SHP77 treated with DMSO at 0.1 percent for 48 hours (cell line): ENCODE measurements around the gene TMEM132C.

Source experiments
- DNase-seq: peaks from one replicate; lab custom pipeline; 2025; lab: John Stamatoyannopoulos, UW

Gene TMEM132C

DNA sequence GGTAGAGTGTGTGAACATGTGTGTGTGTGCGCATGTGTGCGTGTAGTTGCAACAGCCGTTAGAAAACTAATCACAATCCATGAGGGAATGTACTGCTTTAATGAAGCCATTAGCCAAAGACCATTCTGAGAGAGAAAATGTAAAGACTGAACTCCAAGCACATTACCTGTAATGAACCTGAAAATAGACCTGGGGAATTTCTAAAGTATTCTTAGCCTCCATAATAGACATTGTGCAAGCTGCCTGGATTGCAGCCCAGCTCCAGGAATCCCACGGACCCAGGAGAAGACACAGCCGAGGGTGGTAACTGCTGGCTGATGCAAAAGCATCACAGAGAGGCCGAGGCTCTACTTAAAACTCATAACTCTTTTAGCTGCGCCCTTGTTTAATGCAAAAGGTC is 400.2 kb downstream of the TMEM132C start:
- no peak for DNase-seq

DNA sequence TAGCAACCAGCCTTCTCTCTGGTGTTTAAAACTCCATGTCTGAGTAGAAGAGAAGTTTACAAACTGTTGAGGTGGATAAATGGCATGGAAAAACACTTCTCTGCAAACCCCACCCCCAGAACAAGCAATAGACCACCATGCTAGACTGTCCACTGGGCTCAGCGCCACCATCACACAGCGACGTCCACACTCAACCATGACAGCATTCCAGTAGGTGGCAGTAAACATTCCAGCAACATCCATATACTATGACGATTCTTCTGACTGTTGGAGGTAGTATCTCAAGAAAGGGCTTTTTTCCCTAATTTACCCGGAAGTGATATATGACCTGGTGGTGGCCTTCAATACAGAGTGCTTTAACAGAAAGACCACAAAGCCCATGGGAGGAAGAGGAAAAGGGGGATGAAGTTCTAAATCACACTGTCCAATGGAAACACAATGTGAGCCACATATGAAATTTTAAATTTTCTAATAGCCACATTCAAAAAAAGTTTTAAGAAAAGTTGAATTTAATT is 404.6 kb downstream of the TMEM132C start:
- DNase-seq = no peak

DNA sequence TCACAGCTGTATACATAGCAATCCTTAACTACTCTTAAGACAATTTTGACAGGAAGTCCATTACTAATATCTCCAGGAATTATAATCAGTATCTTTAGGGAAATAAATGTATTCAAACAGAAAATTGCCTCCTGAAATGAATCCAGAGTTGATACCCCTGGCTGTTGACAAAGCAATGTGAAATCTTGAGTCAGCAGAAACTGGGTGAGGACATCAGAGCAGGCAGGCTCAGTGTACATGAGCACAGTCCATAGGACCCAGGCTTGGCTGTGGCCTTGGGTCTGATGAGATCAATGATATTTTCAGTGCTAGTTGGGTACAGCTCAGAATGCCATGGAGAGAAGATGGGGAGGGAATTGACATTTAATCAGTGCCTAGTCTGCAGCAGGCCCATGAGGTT is 405.5 kb downstream of the TMEM132C start:
- no peak for DNase-seq

DNA sequence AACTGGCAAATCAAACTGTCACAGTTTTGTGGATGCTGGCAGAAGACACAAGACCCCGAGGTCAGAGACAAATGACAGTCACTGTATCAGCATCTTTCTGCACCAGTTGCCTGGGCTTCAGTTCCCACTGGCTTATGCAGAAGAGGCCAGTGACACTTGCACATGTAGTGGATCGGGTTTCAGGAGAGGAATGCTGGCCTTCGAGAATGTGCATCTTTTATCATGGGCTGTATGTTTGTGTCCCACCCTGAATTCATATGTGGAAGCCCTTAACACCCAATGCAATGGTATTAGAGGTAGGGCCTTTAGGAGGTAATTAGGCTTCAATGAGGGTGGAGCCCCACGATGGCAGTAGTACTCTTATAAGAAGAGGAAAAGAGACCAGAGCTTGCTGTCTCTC is 405.9 kb downstream of the TMEM132C start:
- no peak for DNase-seq

DNA sequence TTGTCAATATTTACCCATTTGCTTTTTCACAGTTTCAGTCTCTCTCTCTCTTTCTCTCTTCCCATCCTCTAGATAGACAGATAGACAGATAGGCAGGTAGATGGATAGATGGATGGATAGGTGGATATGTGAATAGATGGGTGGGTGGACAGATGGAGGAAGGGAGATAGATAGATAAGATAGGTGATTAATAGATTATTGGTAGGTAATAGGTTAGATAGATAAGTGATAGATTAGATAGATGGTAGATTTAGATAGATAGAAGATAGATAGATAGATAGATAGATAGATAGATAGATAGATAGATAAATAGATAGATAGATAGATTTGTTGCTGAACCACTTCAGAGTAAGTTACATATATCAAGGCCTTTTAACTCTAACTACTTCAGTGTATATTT is 408.6 kb downstream of the TMEM132C start:
- no peak for DNase-seq

DNA sequence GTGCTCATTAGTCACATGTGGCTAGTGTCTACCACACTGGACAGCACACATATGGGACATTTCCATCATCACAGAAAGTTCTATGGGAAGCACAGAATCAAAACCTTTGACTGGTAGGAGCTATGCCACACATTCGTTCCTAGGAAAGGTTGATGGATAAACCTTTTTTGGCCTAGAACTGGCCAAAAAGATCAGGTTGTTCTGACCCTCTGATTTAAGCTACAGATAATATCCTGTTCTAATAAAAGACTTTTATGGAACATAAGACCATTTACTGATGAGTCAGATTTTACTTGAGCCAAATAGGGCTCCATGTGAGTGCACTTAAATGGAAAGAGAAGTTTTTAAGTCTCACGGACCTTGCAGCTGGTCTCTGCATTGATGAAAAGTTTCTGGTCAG is 413.6 kb downstream of the TMEM132C start:
- DNase-seq = no peak

DNA sequence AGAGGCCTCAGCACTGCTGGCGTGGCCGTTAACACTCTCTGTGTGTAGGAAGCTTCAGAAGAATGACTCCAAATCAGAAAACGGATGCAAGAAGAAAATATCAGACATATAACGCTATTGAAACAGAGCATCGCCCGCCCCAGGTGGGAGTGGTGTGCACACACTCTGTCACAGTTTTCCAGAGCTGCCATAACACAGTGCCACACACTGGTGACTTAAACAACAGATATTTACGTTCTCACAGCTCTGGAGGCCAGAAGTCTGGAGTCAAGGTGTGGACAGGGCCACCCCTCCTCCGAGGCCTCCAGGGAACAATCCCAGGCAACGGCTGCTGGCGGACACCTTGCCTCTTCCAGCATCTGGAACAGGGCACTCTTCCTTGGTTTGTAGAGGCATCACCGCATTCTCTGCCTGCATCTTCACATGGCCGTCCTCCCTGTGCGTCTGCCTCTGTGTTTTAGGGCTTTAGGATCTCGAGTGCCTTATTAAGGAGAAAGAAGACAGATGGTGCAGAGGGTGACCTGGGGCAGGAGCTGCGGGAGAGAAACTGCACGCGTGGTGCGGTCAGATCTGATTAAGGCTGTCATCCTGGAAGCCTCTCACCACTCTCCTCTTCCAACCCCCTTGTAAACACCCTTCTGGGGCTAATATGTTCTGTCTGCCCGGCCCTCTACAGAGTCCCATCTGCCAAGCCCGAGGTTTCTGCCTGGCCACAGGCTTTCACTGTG is 415.7 kb downstream of the TMEM132C start:
- DNase-seq = no peak

DNA sequence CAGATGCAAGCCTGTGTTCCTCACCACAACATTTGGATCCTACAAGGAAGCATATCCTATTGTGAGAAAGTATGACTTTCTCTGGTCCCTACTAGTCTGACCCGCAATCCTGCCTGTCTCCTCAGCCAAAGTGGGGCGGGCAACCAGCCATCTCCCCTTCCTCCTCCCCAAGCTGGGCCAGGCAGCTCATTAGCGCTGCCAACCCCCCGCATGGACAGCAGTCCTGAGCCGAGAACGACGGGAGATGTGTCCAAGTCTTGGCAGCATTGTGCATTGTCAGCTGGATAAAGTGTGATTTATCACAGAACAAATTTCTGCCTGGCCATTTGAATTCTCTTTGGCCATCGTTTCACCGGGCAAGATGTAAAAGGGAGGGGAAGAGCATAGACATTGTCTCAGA is 417.4 kb downstream of the TMEM132C start:
- DNase-seq = no peak

DNA sequence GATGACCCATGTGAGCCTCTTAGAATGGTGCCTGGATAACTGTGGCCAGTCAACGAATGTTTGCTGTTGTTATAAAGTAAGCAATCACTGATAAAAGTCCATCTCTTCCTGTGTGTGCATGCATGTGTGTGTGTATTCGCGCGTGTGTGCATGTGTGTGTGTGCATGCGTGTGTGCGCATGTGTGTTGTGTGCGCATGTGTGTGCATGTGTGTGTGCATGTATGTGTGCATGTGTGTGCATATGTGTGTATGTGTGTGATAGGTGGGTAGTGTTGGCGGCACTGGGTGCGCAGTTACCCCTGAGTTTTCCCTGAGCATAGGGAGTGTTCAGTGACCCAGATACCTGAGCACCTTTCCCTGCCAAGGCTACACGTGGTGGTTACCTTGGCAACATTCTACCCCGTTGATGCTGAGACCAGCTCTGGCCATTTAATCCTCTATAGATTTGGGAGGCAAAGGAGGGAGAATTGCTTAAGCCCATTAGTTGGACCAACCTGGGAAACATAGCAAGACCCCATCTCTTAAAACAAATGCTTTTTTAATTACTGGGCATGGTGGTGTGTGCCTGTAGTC is 419.0 kb downstream of the TMEM132C start:
- no peak for DNase-seq

DNA sequence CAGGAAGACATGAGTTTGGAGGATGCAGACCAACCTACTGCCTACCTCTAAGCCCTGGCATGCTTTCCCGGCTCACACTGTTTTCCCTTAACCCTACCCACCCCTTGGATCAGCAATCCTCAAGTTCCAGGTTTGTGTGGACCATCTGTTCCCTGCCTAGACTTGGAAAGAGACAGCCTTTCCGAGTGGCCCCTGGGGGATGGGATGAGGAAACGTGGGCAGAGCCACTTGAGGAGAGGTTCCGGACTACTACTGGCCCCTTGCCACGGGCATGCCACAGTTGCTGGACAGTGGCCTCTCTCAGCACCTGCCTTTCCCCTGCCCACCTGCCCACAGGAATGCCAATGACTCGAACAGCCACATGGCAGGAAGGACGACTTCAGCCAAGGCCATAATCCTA is 420.9 kb downstream of the TMEM132C start:
- no peak for DNase-seq

DNA sequence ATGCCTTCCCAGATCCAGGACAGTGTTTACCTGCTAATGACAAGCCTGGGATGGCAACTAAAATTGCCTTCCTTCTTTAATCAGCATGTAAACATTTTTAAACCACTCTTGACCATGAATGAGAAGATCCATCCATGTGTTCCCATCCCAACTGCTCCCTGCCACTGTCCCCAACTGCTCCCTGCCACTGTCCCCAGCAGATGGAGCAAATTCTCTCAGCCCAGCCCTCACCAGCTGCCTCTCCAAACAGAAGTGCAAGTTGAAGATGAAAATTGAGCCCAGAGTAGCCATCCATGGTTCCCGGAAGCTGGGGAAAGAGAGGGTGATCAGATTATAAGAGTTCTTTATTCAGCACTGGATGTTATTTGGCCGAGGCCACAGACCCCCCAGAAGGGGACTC is 423.7 kb downstream of the TMEM132C start:
- no peak for DNase-seq

DNA sequence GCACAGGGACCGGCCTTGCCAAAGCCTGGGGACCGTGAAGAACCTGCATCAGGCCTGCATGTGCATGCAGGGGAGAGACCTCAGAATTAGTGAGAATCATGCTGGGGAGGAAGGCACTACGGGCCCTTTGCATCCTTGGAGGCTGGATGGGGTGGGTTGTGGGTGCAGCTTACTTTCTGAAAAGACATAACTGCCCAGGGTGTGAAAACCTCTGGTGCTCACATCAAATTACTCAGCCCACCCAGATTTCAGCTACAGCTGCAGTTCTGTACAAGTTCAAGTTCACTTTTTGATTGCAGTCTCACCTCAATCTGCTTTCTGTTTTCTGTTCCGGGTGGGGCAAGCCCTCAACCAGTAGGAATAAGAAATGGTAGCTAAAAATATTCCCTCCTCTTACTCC is 426.1 kb downstream of the TMEM132C start:
- no peak for DNase-seq

DNA sequence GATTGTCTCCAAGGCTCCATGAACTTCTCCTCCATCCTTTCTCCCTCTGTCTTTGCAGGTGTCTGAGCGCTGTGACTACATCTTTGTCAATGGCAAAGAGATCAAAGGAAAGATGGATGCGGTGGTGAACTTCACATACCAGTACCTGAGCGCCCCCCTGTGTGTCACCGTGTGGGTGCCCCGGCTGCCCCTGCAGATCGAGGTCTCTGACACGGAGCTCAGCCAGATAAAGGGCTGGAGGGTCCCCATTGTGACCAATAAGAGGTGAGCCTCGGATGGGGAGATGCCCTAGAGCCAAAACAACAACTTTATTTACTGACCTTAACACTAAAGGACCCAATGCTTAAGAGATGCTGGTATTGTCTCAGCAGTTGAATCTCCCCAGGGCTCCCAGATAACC is 426.8 kb downstream of the TMEM132C start:
- no peak for DNase-seq

DNA sequence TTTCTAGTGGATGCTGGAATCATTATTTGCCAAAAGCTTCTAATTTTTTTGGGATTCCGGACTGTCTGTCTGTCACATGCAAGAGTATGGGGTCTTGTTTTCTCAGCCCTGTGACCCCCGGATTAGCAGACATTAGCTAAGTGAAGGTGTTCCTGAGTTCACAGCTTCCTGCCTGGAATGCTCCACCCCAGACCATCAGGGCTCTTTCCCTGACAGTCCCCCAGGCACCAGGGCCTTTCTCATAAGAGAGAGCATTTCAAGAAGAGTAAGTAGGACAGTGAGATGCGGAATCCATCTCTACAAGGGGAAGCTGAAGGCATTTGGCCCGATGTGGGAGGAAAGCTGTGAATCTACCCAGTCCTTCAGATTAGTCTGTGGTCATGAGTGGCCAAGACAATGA is 427.5 kb downstream of the TMEM132C start:
- no peak for DNase-seq

DNA sequence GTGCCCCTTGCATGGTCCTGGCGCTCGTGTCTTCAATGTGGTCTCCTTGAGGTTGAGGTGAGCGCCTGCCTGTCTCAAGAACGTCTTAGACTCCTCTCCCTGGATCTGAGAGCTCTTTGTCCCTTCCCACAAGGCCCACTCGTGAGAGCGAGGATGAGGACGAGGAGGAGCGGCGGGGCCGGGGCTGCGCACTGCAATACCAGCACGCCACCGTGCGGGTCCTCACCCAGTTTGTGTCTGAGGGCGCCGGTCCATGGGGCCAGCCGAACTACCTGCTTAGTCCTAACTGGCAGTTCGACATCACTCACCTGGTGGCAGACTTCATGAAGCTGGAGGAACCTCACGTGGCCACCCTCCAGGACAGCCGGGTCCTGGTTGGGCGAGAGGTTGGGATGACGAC is 428.7 kb downstream of the TMEM132C start:
- no peak for DNase-seq

DNA sequence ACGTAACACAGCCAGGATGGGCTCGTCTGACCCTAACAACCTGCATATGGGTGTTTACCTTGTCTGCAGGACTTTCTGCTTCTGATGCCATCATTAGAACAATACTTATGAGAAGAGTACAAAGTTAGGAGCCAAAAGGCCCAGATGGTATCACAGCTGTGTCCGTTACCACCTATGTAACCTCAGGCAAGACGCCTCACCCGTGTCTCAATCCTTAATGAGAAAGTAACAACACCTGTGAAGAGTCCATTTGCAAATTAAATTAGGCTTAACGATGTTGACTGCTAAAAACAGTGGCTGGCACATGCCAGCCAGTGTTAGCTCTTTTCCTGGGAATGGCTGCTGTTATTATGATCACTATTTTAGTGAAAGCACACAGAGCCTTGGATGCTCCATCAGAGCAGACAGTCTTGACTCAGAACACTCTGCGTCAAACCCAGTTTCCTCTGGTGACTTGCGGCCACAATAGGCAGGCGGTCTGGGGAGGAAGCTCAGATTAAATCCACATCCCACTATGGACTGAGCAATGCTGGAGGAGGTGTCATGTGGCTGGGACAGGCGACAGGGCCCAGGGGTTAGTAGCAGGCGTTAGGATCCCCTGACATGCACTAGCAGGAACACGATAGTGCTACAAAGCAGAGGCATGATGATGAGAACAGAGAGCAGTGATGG is 431.5 kb downstream of the TMEM132C start:
- DNase-seq = no peak

DNA sequence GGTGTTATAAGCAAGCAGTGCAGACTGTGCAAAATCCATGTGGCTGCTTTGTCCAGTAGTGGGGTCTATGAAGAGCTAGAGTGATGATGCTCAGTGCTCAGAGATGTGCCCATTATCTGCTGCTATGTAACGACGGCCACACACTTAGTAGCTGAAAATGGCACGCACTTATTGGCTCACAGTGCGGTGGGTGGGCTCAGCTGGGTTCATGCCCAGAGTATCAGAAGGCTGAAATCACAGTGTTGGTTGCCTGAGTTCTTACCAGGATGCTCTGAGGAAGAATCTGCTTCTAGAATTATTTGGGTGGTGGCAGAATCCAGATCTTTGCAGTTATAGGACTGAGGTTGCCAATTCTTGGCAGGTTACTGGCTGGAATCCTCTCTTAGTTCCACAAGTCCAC is 432.1 kb downstream of the TMEM132C start:
- no peak for DNase-seq

DNA sequence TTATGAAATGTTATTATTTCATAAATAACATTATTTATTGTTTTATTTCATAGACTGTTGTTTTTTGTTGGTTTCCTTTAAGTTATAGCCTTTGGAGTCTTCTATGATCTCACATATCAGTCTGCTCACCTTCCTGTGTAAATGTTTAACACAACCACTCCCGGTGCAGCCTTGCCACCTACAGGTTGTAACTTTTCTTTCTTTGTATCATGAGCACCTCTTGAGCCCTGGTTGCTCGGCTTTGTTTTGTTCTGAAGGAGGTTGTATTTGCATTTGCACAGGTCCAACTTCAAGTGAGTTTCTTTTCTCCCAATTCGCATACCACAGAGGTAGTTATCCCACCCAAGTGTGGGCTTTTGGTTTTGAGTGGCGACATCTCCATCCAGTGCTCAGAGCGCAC is 435.4 kb downstream of the TMEM132C start:
- no peak for DNase-seq

DNA sequence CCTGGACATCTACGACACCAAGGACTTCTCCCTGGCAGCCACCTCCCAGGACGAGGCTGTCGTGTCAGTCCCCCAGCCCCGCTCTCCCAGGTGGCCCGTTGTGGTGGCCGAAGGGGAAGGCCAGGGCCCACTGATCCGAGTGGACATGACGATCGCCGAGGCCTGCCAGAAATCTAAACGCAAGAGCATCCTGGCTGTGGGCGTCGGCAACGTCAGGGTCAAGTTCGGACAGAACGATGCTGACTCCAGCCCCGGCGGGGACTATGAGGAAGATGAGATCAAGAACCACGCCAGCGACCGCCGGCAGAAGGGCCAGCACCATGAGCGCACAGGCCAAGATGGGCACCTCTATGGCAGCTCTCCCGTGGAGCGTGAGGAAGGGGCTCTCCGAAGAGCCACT is 438.2 kb downstream of the TMEM132C start:
- DNase-seq = no peak

DNA sequence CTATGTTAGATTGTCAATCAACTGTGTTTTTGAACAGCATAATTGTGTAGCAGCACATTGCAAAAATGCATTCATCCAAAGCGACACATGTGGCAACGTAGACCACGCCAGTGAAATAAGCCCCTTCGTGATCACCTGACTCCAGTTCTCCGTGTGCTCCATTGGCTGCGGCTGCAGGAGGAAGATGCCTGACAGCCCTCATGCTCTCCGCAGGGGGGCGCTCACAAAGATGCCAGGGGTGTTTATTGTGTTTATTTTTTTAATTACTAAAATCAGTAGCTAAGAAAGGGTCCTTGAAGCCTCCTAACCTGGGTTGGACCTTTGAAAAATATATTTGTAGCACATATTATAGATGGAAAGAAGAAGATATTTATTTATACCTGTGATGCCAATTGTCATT is 440.5 kb downstream of the TMEM132C start:
- DNase-seq = no peak

DNA sequence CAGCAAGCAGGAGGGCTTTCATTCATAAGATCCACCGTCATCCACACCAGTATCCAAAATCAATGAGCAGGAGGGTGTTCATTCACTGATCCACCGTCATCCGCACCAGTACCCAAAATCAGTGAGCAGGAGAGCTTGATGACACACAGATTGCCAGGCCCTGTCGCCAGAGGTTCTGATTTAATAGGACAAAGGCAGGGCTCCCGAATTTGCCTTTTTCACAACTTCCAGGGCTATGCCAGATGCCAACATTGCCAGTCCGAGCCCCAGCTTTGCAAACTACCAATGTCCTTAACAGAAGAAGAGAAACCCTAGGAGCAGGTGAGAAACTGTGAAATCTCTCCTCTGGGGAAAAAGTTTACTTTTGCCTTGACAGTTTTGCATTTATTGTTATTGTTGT is 441.8 kb downstream of the TMEM132C start:
- DNase-seq = no peak

DNA sequence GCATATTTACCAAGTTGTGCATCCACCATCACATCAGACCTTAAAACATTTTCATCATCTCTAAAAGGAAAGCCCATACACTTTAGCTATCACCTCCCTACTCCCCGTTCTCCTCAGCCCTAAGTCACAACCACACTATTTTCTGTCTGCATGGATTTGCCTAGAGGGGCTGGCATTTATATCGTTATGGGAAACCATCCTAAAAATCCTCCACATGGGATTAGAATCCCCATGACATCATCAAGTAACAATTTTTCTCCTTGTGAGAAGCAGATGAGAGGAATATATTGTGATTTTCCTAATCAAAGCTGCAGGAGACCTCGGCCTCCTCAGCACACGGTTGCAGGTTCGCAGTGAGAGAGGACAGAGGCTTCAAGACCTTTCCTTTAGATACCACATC is 442.7 kb downstream of the TMEM132C start:
- no peak for DNase-seq

DNA sequence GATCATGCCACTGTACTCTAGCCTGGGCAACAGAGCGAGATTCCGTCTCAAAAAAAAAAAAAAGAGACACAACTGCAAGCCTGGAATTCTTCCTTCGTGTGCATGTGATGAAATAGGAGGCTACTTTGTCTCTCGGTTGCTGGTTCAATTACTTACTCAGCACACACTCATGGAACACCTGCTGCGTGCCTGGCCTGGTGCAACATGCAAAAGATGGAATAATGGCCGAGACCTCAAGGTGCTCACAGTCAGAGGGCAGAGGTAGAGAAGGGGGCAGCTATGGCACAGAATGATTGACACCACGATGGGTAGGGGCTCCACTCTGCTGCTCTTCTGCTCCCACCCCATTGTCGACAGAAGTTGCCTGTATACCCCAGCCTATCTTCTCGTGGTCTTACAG is 444.5 kb downstream of the TMEM132C start:
- no peak for DNase-seq
